H1 (cell line): ENCODE data around the gene ADGRG1. TPM values are rescaled to one million over a fixed set of nuclear protein-coding genes. Genes with fewer than 3 reads are reported as not detected.

ENCODE experiments used
- CTCF ChIA-PET: fragments of 300-600 bp; sonication (Branson Sonifier 250); formaldehyde crosslinking; loops from one replicate; lab custom pipeline; 2021; ENCODE audit not compliant: partially characterized antibody; lab: Charles Lee
- POLR2A ChIA-PET: fragments of 300-600 bp; sonication (Branson Sonifier 250); formaldehyde crosslinking; loops from one replicate; lab custom pipeline; 2021; ENCODE audit warnings: inconsistent platforms; ENCODE audit not compliant: partially characterized antibody; lab: Charles Lee
- DNase-seq, 2 experiments: peaks; one replicate each; pipeline versions ENCODE4 v3.0.0 to v3.0.0-alpha.2; 2010 to 2022; ENCODE audit warnings: low spot score in 2 of 2, low read depth in 1 of 2, mixed read lengths in 1 of 2
- FAIRE-seq: peaks from 2 replicates; lab custom pipeline; 2011; peaks lifted over from hg19 to GRCh38; lab: Jason Lieb, UNC
- H2AFZ ChIP-seq: 2 replicates; pipeline ENCODE4 v1.8.1; 2012; ENCODE audit warnings: low read length, inconsistent platforms
- H2AK5ac ChIP-seq: 2 replicates; pipeline ENCODE4 v1.6.1; 2013; ENCODE audit warnings: low read depth, low read length
- H2BK120ac ChIP-seq: replicated peaks from 2 replicates; pipeline ENCODE3; 2013; ENCODE audit warnings: low read depth, low read length, inconsistent platforms
- H2BK12ac ChIP-seq: 2 replicates; pipeline ENCODE4 v1.6.1; 2013; ENCODE audit warnings: low read depth, low read length
- H2BK15ac ChIP-seq: 2 replicates; pipeline ENCODE4 v1.6.1; 2013; ENCODE audit warnings: low read length
- H2BK20ac ChIP-seq: 2 replicates; pipeline ENCODE4 v1.6.1; 2013; ENCODE audit warnings: low read length
- H2BK5ac ChIP-seq: 2 replicates; pipeline ENCODE4 v1.6.1; 2013; ENCODE audit warnings: low read depth, low read length
- H3K14ac ChIP-seq: 2 replicates; pipeline ENCODE4 v1.6.1; 2013; ENCODE audit warnings: inconsistent platforms; ENCODE audit not compliant: insufficient read length
- H3K18ac ChIP-seq: 2 replicates; pipeline ENCODE4 v1.6.1; 2013; ENCODE audit warnings: low read length; ENCODE audit errors: extremely low read depth
- H3K23ac ChIP-seq: 2 replicates; pipeline ENCODE4 v1.6.1; 2013; ENCODE audit warnings: inconsistent platforms; ENCODE audit not compliant: insufficient read length
- H3K23me2 ChIP-seq: 2 replicates; pipeline ENCODE4 v1.6.1; 2013; ENCODE audit warnings: low read depth, low read length
- H3K27ac ChIP-seq: 2 replicates; pipeline ENCODE4 v1.6.1; 2011; ENCODE audit warnings: low read depth, low read length, inconsistent platforms
- H3K27me3 ChIP-seq, 4 experiments: replicated peaks in 1 of 4; 1 replicate in 1 of 4; 2 replicates in 3 of 4; pipeline versions ENCODE4 v1.6.1 to v1.8.1; 2011 to 2013; ENCODE audit warnings: low read length in 3 of 4, mild to moderate bottlenecking in 3 of 4, inconsistent platforms in 2 of 4, mixed read lengths in 2 of 4, moderate library complexity in 1 of 4; ENCODE audit not compliant: control insufficient read depth in 3 of 4, insufficient read depth in 3 of 4; ENCODE audit errors: extremely low read depth in 1 of 4
- H3K36me3 ChIP-seq, 4 experiments: 2 replicates each; pipeline versions ENCODE4 v1.6.1 to v1.8.1; 2011 to 2013; ENCODE audit warnings: mild to moderate bottlenecking in 4 of 4, low read length in 3 of 4, moderate library complexity in 2 of 4, control low read depth in 1 of 4, inconsistent platforms in 1 of 4; ENCODE audit not compliant: insufficient read depth in 4 of 4, control insufficient read depth in 2 of 4
- H3K4ac ChIP-seq: replicated peaks from 2 replicates; pipeline ENCODE3; 2013; ENCODE audit warnings: low read length, low read depth, mixed read lengths, inconsistent platforms; ENCODE audit not compliant: insufficient read length
- H3K4me1 ChIP-seq, 4 experiments: replicated peaks in 1 of 4; 1 replicate in 1 of 4; 2 replicates in 3 of 4; pipeline versions ENCODE4 v1.6.1 to v1.8.1; 2011 to 2013; ENCODE audit warnings: low read length in 3 of 4, inconsistent platforms in 2 of 4, mixed read lengths in 1 of 4; ENCODE audit not compliant: insufficient read depth in 4 of 4, control insufficient read depth in 3 of 4
- H3K4me2 ChIP-seq, 2 experiments: 2 replicates each; pipeline versions ENCODE4 v1.6.1 to v1.8.1; 2011 to 2013; ENCODE audit warnings: low read depth in 2 of 2, low read length in 2 of 2, control low read depth in 1 of 2, inconsistent platforms in 1 of 2, mild to moderate bottlenecking in 1 of 2; ENCODE audit not compliant: insufficient read depth in 1 of 2
- H3K4me3 ChIP-seq, 4 experiments: fragments of 200-600, 300-600 bp in 1 of 4; sonication (generic), shearing (Covaris generic), sonication (Bioruptor Twin) in 1 of 4; 2 replicates each; pipeline versions ENCODE4 v1.5.1 to v1.8.1; 2011 to 2016; ENCODE audit warnings: low read length in 4 of 4, low read depth in 3 of 4, control low read depth in 2 of 4, inconsistent platforms in 2 of 4, mild to moderate bottlenecking in 2 of 4, mixed read lengths in 1 of 4, moderate library complexity in 1 of 4; ENCODE audit not compliant: insufficient read depth in 2 of 4; ENCODE audit errors: extremely low read depth in 1 of 4
- H3K56ac ChIP-seq: replicated peaks from 2 replicates; pipeline ENCODE3; 2013; ENCODE audit warnings: low read depth, mild to moderate bottlenecking, mixed read lengths, low read length, inconsistent platforms; ENCODE audit not compliant: insufficient read length
- H3K79me1 ChIP-seq: 2 replicates; pipeline ENCODE4 v1.6.1; 2013; ENCODE audit warnings: low read depth, low read length, control low read depth
- H3K79me2 ChIP-seq, 2 experiments: 2 replicates each; pipeline versions ENCODE4 v1.6.1 to v1.8.1; 2012 to 2013; ENCODE audit warnings: low read length in 2 of 2, mild to moderate bottlenecking in 2 of 2, inconsistent platforms in 1 of 2; ENCODE audit not compliant: insufficient read depth in 2 of 2, control insufficient read depth in 1 of 2
- H3K9ac ChIP-seq, 4 experiments: replicated peaks in 1 of 4; 1 replicate in 1 of 4; 2 replicates in 3 of 4; pipeline versions ENCODE4 v1.6.1 to v1.8.1; 2011 to 2013; ENCODE audit warnings: low read depth in 3 of 4, low read length in 3 of 4, control low read depth in 2 of 4, mild to moderate bottlenecking in 2 of 4, moderate library complexity in 2 of 4, inconsistent platforms in 1 of 4; ENCODE audit errors: extremely low read depth in 1 of 4
- H3K9me3 ChIP-seq, 2 experiments: 2 replicates each; pipeline versions ENCODE4 v1.6.1 to v1.8.1; 2012 to 2013; ENCODE audit warnings: mild to moderate bottlenecking in 2 of 2, moderate library complexity in 2 of 2, control low read depth in 1 of 2, inconsistent platforms in 1 of 2, low read depth in 1 of 2, low read length in 1 of 2, mixed read lengths in 1 of 2; ENCODE audit not compliant: insufficient read depth in 2 of 2
- H4K20me1 ChIP-seq, 2 experiments: replicated peaks in 1 of 2; 2 replicates each; pipeline versions ENCODE3 to v1.8.1; 2011 to 2013; ENCODE audit warnings: inconsistent platforms in 2 of 2, low read length in 2 of 2, mild to moderate bottlenecking in 1 of 2; ENCODE audit not compliant: insufficient read depth in 2 of 2, control insufficient read depth in 1 of 2
- H4K5ac ChIP-seq: 2 replicates; pipeline ENCODE4 v1.6.1; 2013; ENCODE audit warnings: low read length, low read depth, mixed read lengths, inconsistent platforms; ENCODE audit not compliant: insufficient read length
- H4K8ac ChIP-seq: 2 replicates; pipeline ENCODE4 v1.8.0; 2013; ENCODE audit warnings: mild to moderate bottlenecking, moderate library complexity, low read length, inconsistent platforms; ENCODE audit not compliant: insufficient read depth; ENCODE audit errors: extremely low read depth
- H4K91ac ChIP-seq: replicated peaks from 2 replicates; pipeline ENCODE3; 2013; ENCODE audit warnings: low read length, mixed read lengths, inconsistent platforms; ENCODE audit not compliant: insufficient read length
- BCL11A ChIP-seq, 2 experiments: IDR thresholded peaks; one replicate each; pipeline ENCODE4 v1.6.1; 2011; ENCODE audit warnings: low read depth in 2 of 2, low read length in 2 of 2, mild to moderate bottlenecking in 2 of 2
- CBX5 ChIP-seq: fragments of 300-800, 300-1000 bp; sonication (generic); IDR thresholded peaks from 2 replicates; pipeline ENCODE4 v1.7.1; 2016; ENCODE audit warnings: antibody characterized with exemption, low read length, low read depth
- EZH2 ChIP-seq: fragments of 200-600 bp; sonication (generic); IDR thresholded peaks from 2 replicates; pipeline ENCODE4 v1.7.1; 2012; ENCODE audit warnings: low read depth, mild to moderate bottlenecking, moderate library complexity, low read length, inconsistent platforms; ENCODE audit not compliant: severe bottlenecking
- SIRT6 ChIP-seq: IDR thresholded peaks from one replicate; pipeline ENCODE4 v1.7.1; 2012; ENCODE audit warnings: low read length, inconsistent platforms
- SRF ChIP-seq: IDR thresholded peaks from 2 replicates; pipeline ENCODE4 v1.6.1; 2011; ENCODE audit warnings: mild to moderate bottlenecking, low read depth, low read length, moderate library complexity
- WGBS, 2 experiments: shearing (Covaris generic) in 1 of 2; methylation state at CpG; one replicate each; pipeline versions ENCODE4 v1.1.6 to v1.1.7; 2013 to 2015; ENCODE audit warnings: low lambda C conversion rate in 2 of 2, mixed read lengths in 2 of 2, inconsistent platforms in 1 of 2, low coverage in 1 of 2, missing lambda C conversion rate in 1 of 2; ENCODE audit not compliant: insufficient replicate concordance in 2 of 2, insufficient coverage in 1 of 2, insufficient read length in 1 of 2; ENCODE audit errors: extremely low coverage in 1 of 2, missing lambda C conversion rate in 1 of 2; 5-methylcytosine and 5-hydroxymethylcytosine counted together
- polyA plus RNA-seq, 7 experiments: library from polyadenylated mRNA; depleted of rRNA in 3 of 7; stranded (reverse) in 5 of 7; unstranded in 2 of 7; fragments of >200 nt in 5 of 7; fragments of 200-250 nt in 2 of 7; gene quantifications; 1 replicate in 5 of 7; 2 replicates in 1 of 7; 4 replicates in 1 of 7; pipeline versions ENCODE4 v1.2.1 to v1.2.3, GENCODE V29; 2011 to 2013; ENCODE audit warnings: missing spikeins in 2 of 7, mixed read lengths in 2 of 7
- total RNA-seq: library from RNA; stranded (reverse); fragmentation: NEBNext Ultra II Directional; extraction: Animal tissue kit (Norgen Biotek cat#: 25700); gene quantifications from 2 replicates; pipeline ENCODE4 v1.2.1, GENCODE V29; 2021

ADGRG1 gene
- total and polyA plus RNA-seq, 2 of the 8 experiments (the other 6 are each of a cell fraction or from before 2014, with no cell fraction given) = 1.3 to 2.6 TPM

GRCh38 chr16:57649846-57650245 lies 21.4 kb downstream of the ADGRG1 start:
- no peaks in the 10 kb centered on the region; the same call in 1 of the 2 replicates for H3K23me2 ChIP-seq
- no peak overlapping the region for H2BK12ac ChIP-seq
- H3K9me3 ChIP-seq = no peaks in the 10 kb centered on the region
- H3K4ac ChIP-seq = no peak overlapping the region
- H3K18ac ChIP-seq = no peak overlapping the region
- no peak overlapping the region for H2AK5ac ChIP-seq
- peaks cover 0 to under 1% of the 10 kb centered on the region in 2 experiments for H4K20me1 ChIP-seq
- no peak for FAIRE-seq
- H3K56ac ChIP-seq = no peak overlapping the region
- TF ChIP-seq BCL11A (IDR thresholded peaks at IDR 0.05; ENCODE audit: low read depth in 2 of 2, low read length in 2 of 2) (no peak), EZH2 (no peak), SRF (no peak), CBX5 (no peak), SIRT6 (no peak)
- DNase-seq = no peak
- no peak overlapping the region for H4K8ac ChIP-seq
- CTCF ChIA-PET = interaction anchor here (0.6 to 6.6 kb wide), 47 partner anchors 8 to 1742 kb away, joined by 3 to 122 read pairs (median 6); partner anchors contain the start of genes ADGRG1, ADGRG3, DRC7 and KATNB1
- H3K23ac ChIP-seq = no peak overlapping the region
- no peaks in the 10 kb centered on the region for H3K79me1 ChIP-seq
- peaks cover 0 to 3% (median 0%) of the 10 kb centered on the region in 4 experiments; a peak in 3 of 7 replicates for H3K4me1 ChIP-seq
- no peaks in the 10 kb centered on the region for H3K36me3 ChIP-seq
- no peak overlapping the region for H2BK15ac ChIP-seq
- H2BK120ac ChIP-seq = no peak overlapping the region
- no peaks in the 10 kb centered on the region for H3K79me2 ChIP-seq
- H2BK20ac ChIP-seq = no peak overlapping the region
- no peak overlapping the region for H4K91ac ChIP-seq
- no peak overlapping the region for H3K4me3 ChIP-seq
- no peak overlapping the region for H4K5ac ChIP-seq
- no peak overlapping the region for H3K27ac ChIP-seq
- 89% methylated on average over 7 of the region's 7 CpGs; no CpG with 5 or more reads in 1 of the 2 experiments for WGBS, 2 experiments
- no peak overlapping the region for H2AFZ ChIP-seq
- 0 out of 7 replicates have a peak, but pooled peaks cover 0 to 3% (median 0%) of the 10 kb centered on the region in 4 experiments for H3K27me3 ChIP-seq
- H2BK5ac ChIP-seq = no peak overlapping the region
- POLR2A ChIA-PET = interaction anchor here (0.6 to 1.7 kb wide), 3 partner anchors 23 to 113 kb away, joined by 3 to 4 read pairs (median 3); no protein-coding TSS in a partner anchor
- H3K14ac ChIP-seq = no peak overlapping the region
- H3K9ac ChIP-seq = no peak overlapping the region
- H3K4me2 ChIP-seq = no peak overlapping the region
